GM19467 (cell line): Measurements from ENCODE around the gene DHX57.

ENCODE experiments used
- ATAC-seq: cut with Tn5 transposase; IDR thresholded peaks from one replicate; pipeline ENCODE4 v1.9.1; 2021; ENCODE audit warnings: mild to moderate bottlenecking, moderate library complexity; ENCODE audit not compliant: unreplicated experiment

The DHX57 gene

GRCh38 chr2:38875576-38876367 lies at the start of gene DHX57, which contains the start of gene MORN2:
Gene DHX57 (minus strand): TSS chr2:38875934. CDS start chr2:38868405, 7,529 bp downstream.
Gene MORN2 (plus strand): TSS chr2:38875976.
- ATAC-seq = peak; percentile 100

GRCh38 chr2:38922902-38923301 lies 47.2 kb upstream of the DHX57 start:
- ATAC-seq = no peak

- ATAC-seq = no peak
Observed at GRCh38 chr2:38922389-38922788, 46.7 kb upstream of the DHX57 start.

- ATAC-seq = no peak
Observed at GRCh38 chr2:38912619-38913018, 36.9 kb upstream of the DHX57 start.

- no peak for ATAC-seq
Observed at GRCh38 chr2:38911191-38911590, 35.5 kb upstream of the DHX57 start.

- no peak for ATAC-seq
Observed at GRCh38 chr2:38909872-38910271, 34.1 kb upstream of the DHX57 start.

GRCh38 chr2:38907743-38908562 lies 32.2 kb upstream of the DHX57 start:
- peak; percentile 80 for ATAC-seq

GRCh38 chr2:38907242-38907641 lies 31.5 kb upstream of the DHX57 start:
- no peak for ATAC-seq

GRCh38 chr2:38905251-38905650 lies 29.5 kb upstream of the DHX57 start:
- no peak for ATAC-seq

- no peak for ATAC-seq
Observed at GRCh38 chr2:38900726-38901125, 25.0 kb upstream of the DHX57 start.

GRCh38 chr2:38898256-38898655 lies 22.5 kb upstream of the DHX57 start:
- ATAC-seq = no peak

- ATAC-seq = no peak
Observed at GRCh38 chr2:38892819-38893218, 17.1 kb upstream of the DHX57 start.

GRCh38 chr2:38889575-38889974 lies 13.8 kb upstream of the DHX57 start, which contains the start of gene ARHGEF33:
Gene ARHGEF33 (plus strand): TSS chr2:38889875. CDS start chr2:38919448, 29,573 bp downstream.
- no peak for ATAC-seq

- ATAC-seq = no peak
Observed at GRCh38 chr2:38889045-38889444, 13.3 kb upstream of the DHX57 start.

GRCh38 chr2:38887902-38888554 lies 12.3 kb upstream of the DHX57 start:
- no peak for ATAC-seq

GRCh38 chr2:38887347-38887746 lies 11.6 kb upstream of the DHX57 start:
- ATAC-seq = no peak

- ATAC-seq = no peak
Observed at GRCh38 chr2:38886063-38886462, 10.3 kb upstream of the DHX57 start.

- no peak for ATAC-seq
Observed at GRCh38 chr2:38876407-38876806, 673 bp upstream of the DHX57 start.

- ATAC-seq = no peak
Observed at GRCh38 chr2:38875227-38875575, 533 bp downstream of the DHX57 start.

GRCh38 chr2:38873763-38874162 lies 2.0 kb downstream of the DHX57 start:
- no peak for ATAC-seq

- no peak for ATAC-seq
Observed at GRCh38 chr2:38871432-38871831, 4.3 kb downstream of the DHX57 start.
